ENCODE measurements around the gene ARHGEF28.

ARHGEF28 gene

GRCh38 chr5:73826301-73827105 lies 200.5 kb downstream of the ARHGEF28 start:
- DNase-seq: peak; percentile 53

GRCh38 chr5:73827106-73827450 lies 201.1 kb downstream of the ARHGEF28 start:
- DNase-seq: no peak

GRCh38 chr5:73828465-73828864 lies 202.5 kb downstream of the ARHGEF28 start:
- no peak for DNase-seq

GRCh38 chr5:73830646-73831045 lies 204.7 kb downstream of the ARHGEF28 start:
- DNase-seq: no peak

GRCh38 chr5:73831066-73831465 lies 205.1 kb downstream of the ARHGEF28 start:
- no peak for DNase-seq

GRCh38 chr5:73834693-73835092 lies 208.7 kb downstream of the ARHGEF28 start:
- DNase-seq: no peak

- DNase-seq: no peak
These were observed 209.7 kb downstream of the ARHGEF28 start for GRCh38 chr5:73835726-73836125.

GRCh38 chr5:73836607-73837006 lies 210.6 kb downstream of the ARHGEF28 start:
- no peak for DNase-seq

GRCh38 chr5:73838901-73839300 lies 212.9 kb downstream of the ARHGEF28 start:
- no peak for DNase-seq

GRCh38 chr5:73841641-73842040 lies 215.6 kb downstream of the ARHGEF28 start:
- no peak for DNase-seq

GRCh38 chr5:73844165-73844564 lies 218.2 kb downstream of the ARHGEF28 start:
- DNase-seq: no peak

GRCh38 chr5:73851471-73852181 lies 225.6 kb downstream of the ARHGEF28 start:
- no peak for DNase-seq

GRCh38 chr5:73853091-73853490 lies 227.1 kb downstream of the ARHGEF28 start:
- no peak for DNase-seq

- DNase-seq: no peak
These were observed 231.0 kb downstream of the ARHGEF28 start for GRCh38 chr5:73856997-73857396.

GRCh38 chr5:73857446-73857845 lies 231.4 kb downstream of the ARHGEF28 start:
- no peak for DNase-seq

- no peak for DNase-seq
These were observed 232.1 kb downstream of the ARHGEF28 start for GRCh38 chr5:73858054-73858453.

- no peak for DNase-seq
These were observed 232.8 kb downstream of the ARHGEF28 start for GRCh38 chr5:73858776-73859175.

- DNase-seq: no peak
These were observed 233.7 kb downstream of the ARHGEF28 start for GRCh38 chr5:73859696-73860095.

- DNase-seq: no peak
These were observed 235.5 kb downstream of the ARHGEF28 start for GRCh38 chr5:73861313-73861988.

GRCh38 chr5:73862796-73863195 lies 236.8 kb downstream of the ARHGEF28 start:
- DNase-seq: no peak

GRCh38 chr5:73863876-73864275 lies 237.9 kb downstream of the ARHGEF28 start:
- no peak for DNase-seq

GRCh38 chr5:73865315-73865714 lies 239.3 kb downstream of the ARHGEF28 start:
- no peak for DNase-seq

- no peak for DNase-seq
These were observed 241.6 kb downstream of the ARHGEF28 start for GRCh38 chr5:73867345-73868335.
